Prostate gland (tissue), 2 donors: Measurements from ENCODE around the gene GDPGP1. TPM values are rescaled to one million over a fixed set of nuclear protein-coding genes. Genes with fewer than 3 reads are reported as not detected.
A peak's percentile ranks its signal among the peaks of the same experiment; 100 is the strongest.

Experiments used
- DNase-seq: peaks from one replicate; pipeline ENCODE4 v3.0.0-alpha.2; 2019; ENCODE audit warnings: low spot score
- H3K27ac ChIP-seq, 2 donors: fragments of 200-600 bp; sonication (generic); 2 replicates each; pipeline ENCODE4 v1.5.1; 2017 to 2019
- H3K27me3 ChIP-seq: fragments of 200-600 bp; sonication (generic); replicated peaks from 2 replicates; pipeline ENCODE4 v1.5.1; 2019; ENCODE audit not compliant: insufficient read depth
- H3K36me3 ChIP-seq, 2 donors: fragments of 200-600 bp; sonication (generic); 1 replicate in 1 of 2; 2 replicates in 1 of 2; pipeline versions ENCODE4 v1.5.1 to v1.8.1; 2017 to 2019
- H3K4me1 ChIP-seq: fragments of 200-600 bp; sonication (generic); replicated peaks from 2 replicates; pipeline ENCODE4 v1.5.1; 2019
- H3K4me3 ChIP-seq, 2 donors: fragments of 200-600 bp; sonication (generic); 2 replicates each; pipeline ENCODE4 v1.5.1; 2017 to 2019
- H3K9me3 ChIP-seq: fragments of 200-600 bp; sonication (generic); 2 replicates; pipeline ENCODE4 v1.5.1; 2017
- CTCF ChIP-seq, 4 experiments: fragments of 200-600 bp in 2 of 4; fragments of 450-650 bp in 2 of 4; sonication (generic) in 2 of 4; IDR thresholded peaks; 1 replicate in 3 of 4; 2 replicates in 1 of 4; pipeline ENCODE4 v1.5.1; 2016 to 2019; ENCODE audit warnings: antibody characterized with exemption in 4 of 4, mild to moderate bottlenecking in 2 of 4, moderate library complexity in 2 of 4
- POLR2A ChIP-seq: fragments of 450-650 bp; IDR thresholded peaks from one replicate; pipeline ENCODE4 v1.6.1; 2016; ENCODE audit warnings: antibody characterized with exemption, mild to moderate bottlenecking
- POLR2AphosphoS5 ChIP-seq: sonication (generic); formaldehyde crosslinking; IDR thresholded peaks from one replicate; pipeline ENCODE4 v1.6.1; 2017; ENCODE audit warnings: antibody characterized with exemption
- WGBS: methylation state at CpG from one replicate; pipeline ENCODE4 v1.1.5; 2018; 5-methylcytosine and 5-hydroxymethylcytosine counted together
- intact Hi-C: fragments of 100-400 bp; cut with DNase I; formaldehyde crosslinking; loops from one replicate; pipeline ENCODE4 v1.14.2; 2022
- total RNA-seq, 2 donors: library from RNA; depleted of rRNA; stranded (reverse); fragments of >200 nt; gene quantifications; one replicate each; pipeline ENCODE4 v1.1.0, GENCODE V29; 2016

The GDPGP1 gene
- total RNA-seq, 2 donors from 2014 or later = 15.4 to 21.5 TPM

DNA sequence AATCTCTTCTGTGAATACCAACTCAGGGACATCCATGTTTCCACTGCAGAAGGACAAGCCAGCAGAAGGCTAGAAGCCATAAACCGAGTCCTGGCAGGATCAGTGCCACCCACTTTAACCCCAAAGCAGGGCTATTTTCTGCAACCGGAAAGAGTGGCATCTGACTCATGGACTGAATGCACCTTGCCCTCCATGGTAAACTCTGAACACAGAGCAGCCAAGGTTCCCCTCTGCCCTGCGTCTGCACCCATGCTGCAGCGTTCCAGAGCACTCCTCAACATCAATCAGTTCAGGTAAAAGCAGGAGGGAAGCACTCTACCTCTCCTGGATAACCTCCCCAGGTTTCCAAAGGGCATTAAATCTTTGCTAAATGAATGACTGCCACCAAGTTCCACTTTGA, 30.7 kb downstream of the GDPGP1 start:
- peak overlapping the region; percentile 65 to 82 for H3K4me3 ChIP-seq
- intact Hi-C loops = no loop called here
- 18% methylated on average over 4 of the region's 4 CpGs for WGBS

DNA sequence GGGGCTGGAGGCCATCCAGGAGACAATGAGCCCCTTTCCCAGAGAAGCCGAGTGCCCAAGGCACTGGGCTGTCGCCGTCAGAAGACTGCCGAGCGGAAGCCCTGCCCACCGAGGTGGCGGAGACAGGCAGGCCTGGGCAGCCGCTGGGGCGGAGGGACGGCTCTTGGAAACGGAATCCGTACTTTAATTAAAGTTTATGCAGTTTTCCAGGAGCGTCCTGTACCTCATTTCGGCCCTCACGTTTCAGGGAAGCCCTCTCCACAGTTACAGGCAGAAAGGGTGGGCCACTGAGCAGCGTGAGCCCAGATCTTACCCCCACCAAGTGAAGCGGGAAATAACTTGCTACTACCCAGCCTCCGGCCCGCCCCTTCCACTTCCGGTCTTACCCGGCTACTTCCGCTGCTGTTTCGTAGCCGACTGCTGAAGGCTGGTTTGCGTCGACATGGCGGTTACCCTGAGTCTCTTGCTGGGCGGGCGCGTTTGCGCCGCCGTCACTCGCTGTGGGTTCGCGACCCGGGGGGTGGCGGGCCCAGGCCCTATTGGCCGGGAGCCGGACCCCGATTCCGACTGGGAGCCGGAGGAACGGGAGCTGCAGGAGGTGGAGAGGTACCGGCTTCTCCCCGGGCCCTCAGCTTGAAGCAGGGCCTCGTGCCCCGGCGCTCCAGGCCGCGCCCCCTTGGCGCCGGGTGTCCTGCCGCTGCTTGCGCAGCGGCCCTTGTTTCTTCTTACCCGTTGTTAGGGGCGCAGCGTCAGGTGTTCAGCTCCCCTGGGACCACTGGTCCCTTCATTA, 31.5 kb downstream of the GDPGP1 start, which contains the start of gene NGRN:
Gene NGRN, plus strand, starts transcription at position 402 of the 790 bp plus-strand sequence. Its CDS starts 41 bp downstream, at position 443.
- H3K4me1 ChIP-seq = peaks cover 13% of the 10 kb centered on the region
- H3K36me3 ChIP-seq = peaks cover 0 to 1% of the 10 kb centered on the region in 2 donors
- intact Hi-C loops = no loop called here
- under 1% methylated on average over 58 of the region's 59 CpGs for WGBS
- H3K27me3 ChIP-seq = no peaks in the 10 kb centered on the region
- peak within 1 kb of the TSS; percentile 93 to 98 for H3K27ac ChIP-seq
- TF ChIP-seq CTCF (IDR thresholded peaks at IDR 0.05) = peak in 2 of 4 experiments; percentile 5 to 10
- TF ChIP-seq POLR2A = peak; percentile 91
- peak; percentile 96 for TF ChIP-seq POLR2AphosphoS5
- peak within 1 kb of the TSS; percentile 65 to 82 for H3K4me3 ChIP-seq
- no peaks in the 10 kb centered on the region for H3K9me3 ChIP-seq
- DNase-seq = peak; percentile 95

More for the DNA sequence above, 30.7 kb downstream of the GDPGP1 start:
- DNase-seq = no peak
- Histone ChIP-seq H3K9me3 (no peaks in the 10 kb centered on the region), H3K27me3 (no peaks in the 10 kb centered on the region), H3K36me3 (no peaks in the 10 kb centered on the region), H3K27ac (peak overlapping the region; percentile 93 to 98), H3K4me1 (peaks cover 13% of the 10 kb centered on the region)
- TF ChIP-seq POLR2AphosphoS5 (no peak), CTCF (IDR thresholded peaks at IDR 0.05) (no peak), POLR2A (no peak)

DNA sequence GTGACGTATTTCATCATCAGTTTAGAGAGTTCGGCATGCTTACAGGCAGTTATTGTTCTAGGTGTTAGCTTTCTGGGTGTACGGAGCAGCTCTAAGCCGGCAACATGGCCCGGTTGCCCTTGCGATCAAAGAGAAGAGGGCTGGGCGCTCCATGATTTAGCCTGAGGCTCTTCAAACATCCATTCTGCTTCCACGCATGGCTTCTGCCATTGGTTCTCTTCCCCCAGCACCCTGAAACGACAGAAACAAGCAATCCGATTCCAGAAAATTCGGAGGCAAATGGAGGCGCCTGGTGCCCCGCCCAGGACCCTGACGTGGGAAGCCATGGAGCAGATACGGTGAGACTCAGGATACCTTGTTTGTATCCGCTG, 32.0 kb downstream of the GDPGP1 start:
- no peaks in the 10 kb centered on the region for H3K27me3 ChIP-seq
- intact Hi-C loops = no loop called here
- H3K9me3 ChIP-seq = no peaks in the 10 kb centered on the region
- H3K27ac ChIP-seq = peak overlapping the region; percentile 93 to 98
- under 1% methylated on average over 16 of the region's 16 CpGs for WGBS
- TF ChIP-seq POLR2AphosphoS5 = no peak
- no peak for TF ChIP-seq POLR2A
- H3K4me3 ChIP-seq = peak overlapping the region; percentile 65 to 82
- H3K36me3 ChIP-seq = peaks cover 0 to 4% of the 10 kb centered on the region in 2 donors
- DNase-seq = no peak
- H3K4me1 ChIP-seq = peaks cover 13% of the 10 kb centered on the region

DNA sequence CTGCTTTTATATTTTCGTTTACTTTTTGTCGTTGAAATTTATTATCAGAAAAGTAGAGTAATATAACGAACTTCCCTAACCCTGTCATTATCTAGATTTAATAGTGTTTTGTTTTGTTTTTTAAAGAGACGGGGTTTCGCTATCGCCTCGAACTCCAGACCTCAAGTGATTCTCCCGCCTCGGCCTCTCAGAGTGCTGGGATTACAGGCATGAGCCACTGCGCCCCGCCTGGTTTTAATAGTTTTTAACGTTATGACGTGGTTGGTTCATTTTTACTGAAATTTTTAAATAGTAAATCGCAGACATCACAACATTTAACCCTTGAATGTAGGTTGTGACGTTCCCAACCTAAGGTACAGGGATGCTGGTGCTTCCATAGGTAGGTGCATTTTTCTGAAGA, 32.5 kb downstream of the GDPGP1 start:
- no peak for DNase-seq
- no peak for TF ChIP-seq POLR2A
- TF ChIP-seq CTCF (IDR thresholded peaks at IDR 0.05) = no peak
- no peak for TF ChIP-seq POLR2AphosphoS5
- WGBS = 6% methylated on average over 15 of the region's 15 CpGs
- Histone ChIP-seq H3K27ac (peak overlapping the region; percentile 93 to 98), H3K4me1 (peaks cover 13% of the 10 kb centered on the region), H3K36me3 (peaks cover 0 to 4% of the 10 kb centered on the region in 2 donors), H3K4me3 (peak overlapping the region; percentile 65 to 82), H3K27me3 (no peaks in the 10 kb centered on the region), H3K9me3 (no peaks in the 10 kb centered on the region)
- intact Hi-C loops = no loop called here

DNA sequence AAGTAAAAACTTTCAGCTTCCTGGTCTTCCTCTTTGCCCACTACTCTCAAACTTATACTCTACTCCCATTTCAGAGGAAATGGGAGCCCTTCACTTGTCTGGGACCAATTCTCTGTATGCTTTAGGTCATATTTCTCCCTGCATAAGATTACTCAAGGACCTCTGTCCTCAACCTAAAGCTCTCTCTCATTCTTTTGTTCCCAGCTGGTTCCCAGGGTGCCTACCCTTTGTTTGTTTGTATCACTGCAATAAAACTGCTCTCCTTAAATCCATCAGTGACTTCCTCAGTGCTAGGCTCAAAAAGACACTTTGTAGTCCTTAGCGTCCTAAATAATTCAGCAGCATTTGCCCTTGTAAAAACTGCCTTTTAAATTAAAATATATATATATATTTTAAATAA, 34.4 kb downstream of the GDPGP1 start:
- peaks cover 0 to 4% of the 10 kb centered on the region in 2 donors for H3K36me3 ChIP-seq
- DNase-seq = no peak
- H3K4me1 ChIP-seq = peaks cover 13% of the 10 kb centered on the region
- peak overlapping the region in 1 of 2 donors; percentile 82 for H3K4me3 ChIP-seq
- H3K9me3 ChIP-seq = no peaks in the 10 kb centered on the region
- no peak for TF ChIP-seq POLR2A
- no peak for TF ChIP-seq CTCF (IDR thresholded peaks at IDR 0.05)
- no peak for TF ChIP-seq POLR2AphosphoS5
- no peaks in the 10 kb centered on the region for H3K27me3 ChIP-seq
- H3K27ac ChIP-seq = peak overlapping the region in 1 of 2 donors; percentile 19
- intact Hi-C loops = no loop called here
- 23% methylated on average over 1 of the region's 1 CpG for WGBS
